ENCODE results near the gene ATP13A4.
"Not testable (repeated sequence)": the region's sequence is repeated elsewhere in the genome, so short reads cannot be mapped to it uniquely, and the experiment has no call there.

The ATP13A4 gene

GRCh38 chr3:193560870-193561269 lies 6.2 kb upstream of the ATP13A4 start:
- DNase-seq (ENCODE audit: low spot score), result no peak

GRCh38 chr3:193560091-193560490 lies 5.4 kb upstream of the ATP13A4 start:
- no peak for DNase-seq (ENCODE audit: low spot score)

- no peak for DNase-seq (ENCODE audit: low spot score)
Observed at GRCh38 chr3:193559100-193559499, 4.4 kb upstream of the ATP13A4 start.

- no peak for DNase-seq (ENCODE audit: low spot score)
Observed at GRCh38 chr3:193556841-193557240, 2.1 kb upstream of the ATP13A4 start.

- DNase-seq (ENCODE audit: low spot score), result no peak
Observed at GRCh38 chr3:193553586-193553985, 1.1 kb downstream of the ATP13A4 start.

GRCh38 chr3:193552923-193553322 lies 1.8 kb downstream of the ATP13A4 start:
- DNase-seq (ENCODE audit: low spot score), result no peak

- no peak for DNase-seq (ENCODE audit: low spot score)
Observed at GRCh38 chr3:193548406-193548805, 6.3 kb downstream of the ATP13A4 start.

- no peak for DNase-seq (ENCODE audit: low spot score)
Observed at GRCh38 chr3:193546129-193546528, 8.6 kb downstream of the ATP13A4 start.

GRCh38 chr3:193545304-193545703 lies 9.4 kb downstream of the ATP13A4 start:
- no peak for DNase-seq (ENCODE audit: low spot score)

- no peak for DNase-seq (ENCODE audit: low spot score)
Observed at GRCh38 chr3:193544289-193544688, 10.4 kb downstream of the ATP13A4 start.

- no peak for DNase-seq (ENCODE audit: low spot score)
Observed at GRCh38 chr3:193530231-193531165, 24.2 kb downstream of the ATP13A4 start.

- DNase-seq (ENCODE audit: low spot score), result not testable (repeated sequence)
Observed at GRCh38 chr3:193526085-193526484, 28.6 kb downstream of the ATP13A4 start.

- DNase-seq (ENCODE audit: low spot score), result no peak
Observed at GRCh38 chr3:193522473-193522872, 32.2 kb downstream of the ATP13A4 start.

GRCh38 chr3:193520738-193521137 lies 34.0 kb downstream of the ATP13A4 start:
- no peak for DNase-seq (ENCODE audit: low spot score)

GRCh38 chr3:193515966-193516365 lies 38.7 kb downstream of the ATP13A4 start:
- no peak for DNase-seq (ENCODE audit: low spot score)

- no peak for DNase-seq (ENCODE audit: low spot score)
Observed at GRCh38 chr3:193510154-193510553, 44.5 kb downstream of the ATP13A4 start.

- DNase-seq (ENCODE audit: low spot score), result no peak
Observed at GRCh38 chr3:193509103-193509965, 45.4 kb downstream of the ATP13A4 start.

- no peak for DNase-seq (ENCODE audit: low spot score)
Observed at GRCh38 chr3:193508108-193508507, 46.6 kb downstream of the ATP13A4 start.

- no peak for DNase-seq (ENCODE audit: low spot score)
Observed at GRCh38 chr3:193507566-193507965, 47.1 kb downstream of the ATP13A4 start.

- no peak for DNase-seq (ENCODE audit: low spot score)
Observed at GRCh38 chr3:193506921-193507320, 47.8 kb downstream of the ATP13A4 start.

GRCh38 chr3:193502871-193503270 lies 51.8 kb downstream of the ATP13A4 start:
- DNase-seq (ENCODE audit: low spot score), result no peak

GRCh38 chr3:193499801-193500485 lies 54.8 kb downstream of the ATP13A4 start:
- no peak for DNase-seq (ENCODE audit: low spot score)
